Cerebellar cortex (tissue), 1 donor: ENCODE measurements around the gene TRPM8.

Experiments
- DNase-seq: peaks from one replicate; pipeline ENCODE4 v3.0.0-alpha.2; 2015; ENCODE audit warnings: low spot score

The TRPM8 gene

GRCh38 chr2:234048049-234048448 lies 130.9 kb downstream of the TRPM8 start:
- no peak for DNase-seq

- DNase-seq = no peak
These were observed 133.4 kb downstream of the TRPM8 start, which contains the start of gene SPP2 for GRCh38 chr2:234050455-234051135. Gene SPP2 (plus strand): TSS chr2:234050702. CDS start chr2:234050787, 85 bp downstream.

GRCh38 chr2:234051374-234052070 lies 134.3 kb downstream of the TRPM8 start:
- DNase-seq = no peak

DNA sequence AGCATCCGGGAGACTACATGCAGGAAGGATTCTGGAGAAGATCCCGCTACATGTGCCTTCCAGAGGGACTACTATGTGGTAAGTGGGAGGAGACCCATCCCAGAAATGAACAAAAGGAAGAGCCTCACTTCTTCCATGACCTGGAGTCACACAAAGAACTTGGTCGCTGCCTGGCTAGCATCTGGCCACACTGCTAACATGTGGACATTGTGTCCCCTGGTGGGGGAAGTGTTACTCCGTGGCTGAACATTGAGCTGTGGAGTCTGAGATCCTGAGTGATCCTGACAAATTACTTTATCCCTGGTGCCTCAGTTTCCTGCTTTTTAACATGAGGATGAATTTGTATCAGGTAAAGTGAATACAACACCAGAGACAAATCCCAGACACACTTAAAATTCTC lies 141.7 kb downstream of the TRPM8 start:
- DNase-seq = no peak

- DNase-seq = no peak
These were observed 143.1 kb downstream of the TRPM8 start for GRCh38 chr2:234060236-234060635.

DNA sequence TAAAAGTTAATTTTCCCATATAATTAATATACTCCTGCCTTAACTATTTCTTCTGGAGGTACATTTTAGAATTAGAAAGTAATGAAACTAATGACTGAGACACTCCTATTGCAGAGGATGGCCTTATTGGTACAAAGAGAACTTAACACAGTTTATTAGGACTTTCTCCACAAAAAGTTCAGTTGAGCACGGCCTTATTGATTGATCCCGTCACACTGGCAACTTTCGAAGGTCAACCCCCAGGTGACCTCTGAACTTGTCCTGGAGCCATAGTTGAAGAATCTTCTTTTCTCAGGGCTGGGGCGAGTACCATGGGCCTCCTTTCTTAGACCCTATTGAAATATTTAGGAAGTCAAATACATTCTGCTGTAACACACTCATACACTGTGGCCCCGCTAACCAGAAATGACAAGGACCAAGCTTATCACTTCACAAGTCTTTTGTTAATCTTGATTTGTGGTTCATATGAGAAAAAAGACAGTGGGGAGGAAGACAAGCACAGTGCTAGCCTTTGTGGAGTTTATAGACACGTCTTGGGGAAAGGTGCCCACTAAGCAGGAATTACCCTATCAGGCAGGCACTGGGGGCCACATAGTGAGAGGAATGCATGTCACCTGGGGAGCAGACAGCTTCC lies 144.6 kb downstream of the TRPM8 start:
- DNase-seq = no peak

GRCh38 chr2:234066587-234066986 lies 149.4 kb downstream of the TRPM8 start:
- DNase-seq = no peak
